Putamen (tissue), 1 donor: Measurements from ENCODE around the gene ARL4D.
A peak's percentile ranks its signal among the peaks of the same experiment; 100 is the strongest.
"Not testable (repeated sequence)": the region's sequence is repeated elsewhere in the genome, so short reads cannot be mapped to it uniquely, and the experiment has no call there.

ENCODE experiments used
- DNase-seq: peaks from one replicate; pipeline ENCODE4 v3.0.0-alpha.2; 2016; ENCODE audit warnings: low spot score

ARL4D gene

GRCh38 chr17:43369986-43370385 is 28.8 kb upstream of the ARL4D start:
- no peak for DNase-seq

DNA sequence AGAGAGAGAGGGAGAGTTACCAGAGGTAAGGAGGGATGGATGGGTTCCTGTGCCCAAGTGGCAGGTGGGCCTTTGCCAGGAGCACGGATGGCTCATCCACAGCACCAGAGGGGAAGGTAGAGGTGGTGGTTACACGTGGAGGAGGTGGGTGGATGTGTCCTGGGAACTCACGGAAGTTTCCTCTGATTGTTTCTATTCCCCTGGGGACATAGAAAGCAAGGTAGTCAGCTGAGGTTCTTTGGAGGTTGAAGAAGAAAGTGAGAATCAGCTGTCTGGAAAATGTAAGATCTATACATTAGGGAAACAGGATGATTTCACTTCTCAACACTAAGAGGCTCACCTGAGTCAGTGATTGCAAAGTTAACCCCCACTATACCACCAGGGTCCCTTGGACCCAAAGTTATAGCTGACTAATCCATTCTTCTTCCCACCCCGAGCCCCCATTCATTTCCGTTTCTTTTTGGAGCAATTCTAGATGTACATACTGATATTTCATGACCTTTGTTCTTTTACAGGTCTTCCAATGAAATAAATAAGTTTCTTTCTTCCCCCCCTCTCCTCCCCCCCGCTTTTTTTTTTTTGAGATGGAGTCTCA is 27.5 kb upstream of the ARL4D start:
- DNase-seq, result no peak

- no peak for DNase-seq
Observed at GRCh38 chr17:43372273-43372911, 26.4 kb upstream of the ARL4D start.

GRCh38 chr17:43373356-43373755 is 25.4 kb upstream of the ARL4D start:
- no peak for DNase-seq

- DNase-seq, result not testable (repeated sequence)
Observed at GRCh38 chr17:43375915-43376314, 22.9 kb upstream of the ARL4D start.

GRCh38 chr17:43377056-43377810 is 21.6 kb upstream of the ARL4D start:
- no peak for DNase-seq

GRCh38 chr17:43378766-43379165 is 20.0 kb upstream of the ARL4D start:
- DNase-seq, result no peak

DNA sequence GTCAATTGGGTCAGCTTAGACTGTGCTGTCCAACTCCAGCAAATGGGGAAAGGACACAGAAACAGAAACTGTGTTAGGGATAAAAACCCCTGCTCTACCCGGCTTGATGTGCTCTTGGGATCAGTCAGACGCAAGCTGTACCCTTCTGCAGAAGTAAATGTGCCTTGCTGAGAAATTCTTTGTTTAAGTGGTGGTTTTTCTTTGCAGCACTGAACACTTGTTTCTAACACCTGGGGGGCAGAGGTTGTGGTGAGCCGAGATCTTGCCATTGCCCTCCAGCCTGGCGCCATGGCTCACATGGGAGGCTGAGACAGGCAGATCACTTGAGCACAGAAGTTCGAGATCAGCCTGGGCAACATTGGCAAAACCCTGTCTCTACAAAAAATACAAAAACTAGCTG is 18.5 kb upstream of the ARL4D start:
- no peak for DNase-seq

DNA sequence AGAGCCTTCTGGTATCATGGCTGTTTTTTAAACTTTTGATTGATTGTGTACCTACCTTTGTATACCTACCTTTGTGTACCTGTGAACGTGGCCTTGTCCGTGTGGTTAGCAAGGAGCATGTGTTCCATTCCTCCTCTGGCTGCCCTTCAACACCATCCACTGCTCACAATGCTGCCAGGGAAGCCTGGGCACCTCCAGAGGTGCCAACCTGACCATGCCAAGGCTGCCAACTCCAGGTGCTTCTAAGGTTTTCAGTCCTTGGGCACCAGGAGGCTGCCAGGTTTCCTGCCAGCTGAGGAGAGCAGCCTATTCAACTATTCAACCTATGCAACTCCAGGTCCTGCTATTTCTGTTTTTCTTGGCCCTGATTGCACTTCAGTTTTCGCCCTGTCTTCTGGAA is 17.6 kb upstream of the ARL4D start:
- DNase-seq, result no peak

GRCh38 chr17:43381621-43382020 is 17.2 kb upstream of the ARL4D start:
- no peak for DNase-seq

- DNase-seq, result no peak
Observed at GRCh38 chr17:43382776-43383175, 16.0 kb upstream of the ARL4D start.

GRCh38 chr17:43383372-43383771 is 15.4 kb upstream of the ARL4D start:
- no peak for DNase-seq

GRCh38 chr17:43383826-43384475 is 14.8 kb upstream of the ARL4D start:
- no peak for DNase-seq

- DNase-seq, result no peak
Observed at GRCh38 chr17:43384476-43384862, 14.3 kb upstream of the ARL4D start.

DNA sequence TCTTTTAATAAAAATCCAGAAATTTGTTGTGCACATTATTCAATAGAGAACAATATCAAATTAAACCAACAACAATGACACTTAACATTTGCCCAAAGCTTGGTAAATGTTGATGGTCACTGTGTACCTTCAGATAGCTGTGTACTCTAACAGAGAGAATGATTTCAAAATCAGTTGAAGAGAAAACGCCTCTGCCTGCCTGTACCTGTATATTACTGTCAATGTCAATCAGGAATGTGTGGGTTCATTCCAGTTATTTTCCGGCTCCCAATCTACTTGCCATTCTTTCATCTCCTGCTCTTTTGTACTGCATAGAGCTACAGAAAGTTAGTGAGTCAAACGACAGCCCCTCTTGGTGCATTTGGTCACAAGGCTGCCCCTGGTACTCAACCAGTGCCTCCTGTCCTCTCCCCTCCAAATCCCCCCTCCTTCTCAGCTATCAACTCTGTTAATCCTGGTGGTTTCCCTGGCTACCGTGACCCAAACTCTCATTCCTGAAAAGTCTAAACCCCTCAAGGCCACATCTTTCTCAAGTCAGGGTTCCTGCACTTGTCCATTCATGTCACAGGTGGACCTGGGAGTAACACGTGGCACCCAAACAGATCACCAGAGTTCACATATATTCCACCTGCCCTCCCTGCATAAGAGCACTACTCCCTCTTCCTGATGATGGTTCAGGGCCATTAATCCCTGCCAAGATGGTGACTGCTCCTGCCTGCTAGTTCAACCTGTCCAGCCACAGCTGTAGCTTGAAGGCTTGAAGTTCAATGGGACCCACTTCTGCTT is 13.6 kb upstream of the ARL4D start:
- DNase-seq, result no peak

DNA sequence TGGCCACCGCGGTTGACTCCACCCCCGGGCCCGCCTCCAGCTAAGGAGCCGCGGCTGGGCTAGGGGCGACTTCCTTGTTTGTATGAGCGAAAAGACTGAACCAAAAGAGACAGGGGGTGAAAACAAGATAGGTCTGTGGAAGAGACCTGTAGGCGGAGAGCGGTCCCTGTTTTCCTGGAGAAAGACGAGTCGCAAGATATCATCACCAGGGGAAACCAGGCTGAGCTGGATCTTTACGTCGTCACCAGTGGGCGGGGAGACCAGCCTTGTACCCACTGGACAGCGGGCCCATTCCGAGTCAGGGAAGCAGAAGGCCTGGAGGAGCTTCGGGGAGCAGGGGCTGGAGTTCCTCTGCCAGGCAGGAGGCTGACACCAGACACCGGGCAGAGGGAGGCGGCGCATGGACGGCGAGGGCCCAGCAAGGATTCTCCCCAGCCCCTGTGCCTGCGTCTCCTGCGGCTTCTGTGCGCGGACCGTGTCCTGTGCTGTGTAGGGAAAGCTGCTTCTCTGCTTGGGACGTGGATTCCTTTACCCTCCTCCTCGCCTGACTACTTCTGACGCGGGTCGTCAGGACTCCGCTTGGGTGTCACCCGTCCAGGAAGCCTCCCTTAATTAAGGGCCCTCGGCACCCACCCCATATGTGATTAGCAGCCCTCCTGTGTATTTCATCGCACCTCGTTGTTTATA is 10.3 kb upstream of the ARL4D start:
- DNase-seq, result peak; percentile 90

GRCh38 chr17:43389046-43389947 is 9.5 kb upstream of the ARL4D start:
- DNase-seq, result peak; percentile 83

GRCh38 chr17:43392397-43392796 is 6.4 kb upstream of the ARL4D start:
- DNase-seq, result no peak

DNA sequence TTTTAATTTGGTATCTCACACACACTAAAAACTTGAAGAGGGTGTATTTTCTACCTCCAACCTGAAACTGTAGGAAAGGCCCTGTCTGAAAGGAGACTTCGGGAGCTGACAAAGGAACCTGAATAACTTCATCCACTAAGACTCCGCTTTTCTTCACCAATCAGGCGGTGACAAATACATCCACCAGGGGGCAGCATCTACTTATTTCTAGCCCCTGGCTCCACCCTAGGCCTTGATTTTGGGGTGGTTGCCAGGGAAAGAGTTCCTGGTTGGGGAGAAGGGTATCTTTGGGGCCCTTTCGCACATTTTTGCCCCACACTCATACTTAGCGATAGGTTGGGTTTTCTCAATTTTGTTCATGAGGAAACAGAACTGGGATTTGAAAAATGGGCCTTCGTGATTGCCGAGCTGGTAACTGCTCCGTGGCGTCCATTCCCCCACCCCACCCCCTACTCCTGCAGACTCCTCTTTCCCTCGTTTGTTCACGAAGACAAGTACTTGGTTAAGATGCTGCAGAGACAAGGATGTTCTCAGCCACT is 4.8 kb upstream of the ARL4D start:
- DNase-seq, result peak; percentile 92

GRCh38 chr17:43394696-43395095 is 4.1 kb upstream of the ARL4D start:
- not testable (repeated sequence) for DNase-seq
